ENCODE results near the gene AHDC1.

GRCh38 chr1:27526569-27527222, 77.2 kb downstream of the AHDC1 start:
- TF ChIP-seq, protein P1, sequence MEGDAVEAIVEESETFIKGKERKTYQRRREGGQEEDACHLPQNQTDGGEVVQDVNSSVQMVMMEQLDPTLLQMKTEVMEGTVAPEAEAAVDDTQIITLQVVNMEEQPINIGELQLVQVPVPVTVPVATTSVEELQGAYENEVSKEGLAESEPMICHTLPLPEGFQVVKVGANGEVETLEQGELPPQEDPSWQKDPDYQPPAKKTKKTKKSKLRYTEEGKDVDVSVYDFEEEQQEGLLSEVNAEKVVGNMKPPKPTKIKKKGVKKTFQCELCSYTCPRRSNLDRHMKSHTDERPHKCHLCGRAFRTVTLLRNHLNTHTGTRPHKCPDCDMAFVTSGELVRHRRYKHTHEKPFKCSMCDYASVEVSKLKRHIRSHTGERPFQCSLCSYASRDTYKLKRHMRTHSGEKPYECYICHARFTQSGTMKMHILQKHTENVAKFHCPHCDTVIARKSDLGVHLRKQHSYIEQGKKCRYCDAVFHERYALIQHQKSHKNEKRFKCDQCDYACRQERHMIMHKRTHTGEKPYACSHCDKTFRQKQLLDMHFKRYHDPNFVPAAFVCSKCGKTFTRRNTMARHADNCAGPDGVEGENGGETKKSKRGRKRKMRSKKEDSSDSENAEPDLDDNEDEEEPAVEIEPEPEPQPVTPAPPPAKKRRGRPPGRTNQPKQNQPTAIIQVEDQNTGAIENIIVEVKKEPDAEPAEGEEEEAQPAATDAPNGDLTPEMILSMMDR (IDR thresholded peaks at IDR 0.05; ENCODE audit: borderline replicate concordance, extremely low read depth, low read length, poor library complexity, severe bottlenecking): no peak
- no peak for TF ChIP-seq EZH2 (IDR thresholded peaks at IDR 0.05; ENCODE audit: borderline replicate concordance, low read depth, low read length, severe bottlenecking)
